IMR-90 (cell line): ENCODE results near the gene CELF5.

Experiments used
- CEBPB ChIP-seq: IDR thresholded peaks from 2 replicates; pipeline ENCODE4 v1.6.1; 2012; ENCODE audit warnings: low read depth, low read length, improper control_type of control experiment
- CHD1 ChIP-seq: IDR thresholded peaks from 2 replicates; pipeline ENCODE4 v1.6.1; 2012; ENCODE audit warnings: low read depth, low read length, improper control_type of control experiment
- FOS ChIP-seq: fragments of 150-350 bp; IDR thresholded peaks from 2 replicates; pipeline ENCODE4 v1.6.1; 2016; ENCODE audit warnings: low read depth, low read length
- MXI1 ChIP-seq: IDR thresholded peaks from 2 replicates; pipeline ENCODE4 v1.6.1; 2012; ENCODE audit warnings: low read depth, mild to moderate bottlenecking, low read length, moderate library complexity, borderline replicate concordance
- POLR2A ChIP-seq: IDR thresholded peaks from 2 replicates; pipeline ENCODE4 v1.6.1; 2012; ENCODE audit warnings: mild to moderate bottlenecking, low read depth, low read length
- RCOR1 ChIP-seq: IDR thresholded peaks from 2 replicates; pipeline ENCODE4 v1.6.1; 2012; ENCODE audit warnings: mild to moderate bottlenecking, low read length, improper control_type of control experiment; ENCODE audit not compliant: insufficient replicate concordance
- SMC3 ChIP-seq: fragments of 150-350 bp; IDR thresholded peaks from 2 replicates; pipeline ENCODE4 v1.6.1; 2016; ENCODE audit warnings: low read depth, mild to moderate bottlenecking, antibody characterized with exemption, low read length, moderate library complexity
- TF ChIP-seq, protein P1 (sequence below): conservative IDR thresholded peaks from 2 replicates; pipeline ENCODE4 v1.5.1; 2012; ENCODE audit warnings: mild to moderate bottlenecking, low read depth, low read length, improper control_type of control experiment

- TF ChIP-seq FOS (no peak), POLR2A (no peak), CHD1 (no peak), MXI1 (no peak), SMC3 (no peak), CEBPB (no peak), RCOR1 (no peak)
- TF ChIP-seq, protein P1, sequence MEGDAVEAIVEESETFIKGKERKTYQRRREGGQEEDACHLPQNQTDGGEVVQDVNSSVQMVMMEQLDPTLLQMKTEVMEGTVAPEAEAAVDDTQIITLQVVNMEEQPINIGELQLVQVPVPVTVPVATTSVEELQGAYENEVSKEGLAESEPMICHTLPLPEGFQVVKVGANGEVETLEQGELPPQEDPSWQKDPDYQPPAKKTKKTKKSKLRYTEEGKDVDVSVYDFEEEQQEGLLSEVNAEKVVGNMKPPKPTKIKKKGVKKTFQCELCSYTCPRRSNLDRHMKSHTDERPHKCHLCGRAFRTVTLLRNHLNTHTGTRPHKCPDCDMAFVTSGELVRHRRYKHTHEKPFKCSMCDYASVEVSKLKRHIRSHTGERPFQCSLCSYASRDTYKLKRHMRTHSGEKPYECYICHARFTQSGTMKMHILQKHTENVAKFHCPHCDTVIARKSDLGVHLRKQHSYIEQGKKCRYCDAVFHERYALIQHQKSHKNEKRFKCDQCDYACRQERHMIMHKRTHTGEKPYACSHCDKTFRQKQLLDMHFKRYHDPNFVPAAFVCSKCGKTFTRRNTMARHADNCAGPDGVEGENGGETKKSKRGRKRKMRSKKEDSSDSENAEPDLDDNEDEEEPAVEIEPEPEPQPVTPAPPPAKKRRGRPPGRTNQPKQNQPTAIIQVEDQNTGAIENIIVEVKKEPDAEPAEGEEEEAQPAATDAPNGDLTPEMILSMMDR: no peak
These were observed 28.2 kb upstream of the CELF5 start for GRCh38 chr19:3196064-3196932.
